ENCODE results near the gene PSTK. TPM values are rescaled to one million over a fixed set of nuclear protein-coding genes. Genes with fewer than 3 reads are reported as not detected.

The PSTK gene
- total and polyA plus RNA-seq, 2 of the 13 experiments (the other 11 are each of a cell fraction or from before 2014, with no cell fraction given): 8.2 to 9.3 TPM

GRCh38 chr10:123031124-123031523, 50.9 kb downstream of the PSTK start:
- FAIRE-seq (no peak), ATAC-seq (no peak)

More at GRCh38 chr10:123031124-123031523, 50.9 kb downstream of the PSTK start:
- WGBS (ENCODE audit: low lambda C conversion rate): 95% methylated on average over 1 of the region's 1 CpG
- Histone ChIP-seq H4K20me1 (ENCODE audit: insufficient read depth, low read length) (no peaks in the 10 kb centered on the region), H3K4me2 (ENCODE audit: low read depth, low read length) (no peak overlapping the region), H3K9me3 (ENCODE audit: low read length) (no peaks in the 10 kb centered on the region), H3K79me2 (ENCODE audit: insufficient read depth, low read length) (peaks cover 32% of the 10 kb centered on the region), H3K9ac (ENCODE audit: insufficient read depth, low read depth, low read length) (no peak overlapping the region), H3K27me3 (ENCODE audit: control insufficient read depth in 1 of 2, insufficient read depth in 2 of 2, low read length in 2 of 2) (no peaks in the 10 kb centered on the region), H3K36me3 (replicated peaks in 1 of 2; ENCODE audit: control insufficient read depth in 1 of 2, insufficient read depth in 2 of 2, low read length in 2 of 2) (peaks cover 5 to 12% of the 10 kb centered on the region in 2 experiments; a peak in 3 of 5 replicates), H3K4me1 (ENCODE audit: insufficient read depth, low read length) (peaks cover 18% of the 10 kb centered on the region), H2AFZ (ENCODE audit: low read length) (no peak overlapping the region), H3K4me3 (replicated peaks in 1 of 3; ENCODE audit: insufficient read depth in 1 of 3, low read depth in 2 of 3, low read length in 3 of 3) (no peak overlapping the region), H3K27ac (ENCODE audit: extremely low read length, insufficient read depth, low read length) (no peak overlapping the region)
- intact Hi-C loops (cut with micrococcal nuclease; ENCODE audit: unreplicated experiment): no loop called here
- DNase-seq (ENCODE audit: low spot score): no peak
- ChIA-PET POLR2A (interaction anchor here (1.5 kb wide), 1 partner anchor 9 kb away, joined by 8 read pairs; no protein-coding TSS in a partner anchor), CTCF (ENCODE audit: low intra/inter-chr PET ratio, low total read pairs) (no interaction called here)
- TF ChIP-seq ZBTB7A (CRISPR knock-in tag; IDR thresholded peaks at IDR 0.05): no peak
- no peak for TF ChIP-seq ZNF605 (CRISPR knock-in tag; IDR thresholded peaks at IDR 0.05)
- TF ChIP-seq KDM5B (CRISPR knock-in tag; IDR thresholded peaks at IDR 0.05; ENCODE audit: borderline replicate concordance): no peak
- TF ChIP-seq ZNF644 (CRISPR knock-in tag; IDR thresholded peaks at IDR 0.05; ENCODE audit: low read depth): no peak
- no peak for TF ChIP-seq MTF2 (CRISPR knock-in tag; IDR thresholded peaks at IDR 0.05; ENCODE audit: borderline replicate concordance)
- TF ChIP-seq ZNF780A (CRISPR knock-in tag; IDR thresholded peaks at IDR 0.05): no peak
- TF ChIP-seq SP140L (CRISPR knock-in tag; IDR thresholded peaks at IDR 0.05; ENCODE audit: borderline replicate concordance): no peak
- TF ChIP-seq NCOA1 (CRISPR knock-in tag; IDR thresholded peaks at IDR 0.05): no peak
- TF ChIP-seq CEBPG (CRISPR knock-in tag; IDR thresholded peaks at IDR 0.05): no peak
- TF ChIP-seq HOXA5 (CRISPR knock-in tag; IDR thresholded peaks at IDR 0.05): no peak
- no peak for TF ChIP-seq ZNF34 (CRISPR knock-in tag; IDR thresholded peaks at IDR 0.05; ENCODE audit: borderline replicate concordance)
- TF ChIP-seq ZNF772 (CRISPR knock-in tag; IDR thresholded peaks at IDR 0.05): no peak
- no peak for TF ChIP-seq ZNF766 (CRISPR knock-in tag; IDR thresholded peaks at IDR 0.05; ENCODE audit: borderline replicate concordance)
- TF ChIP-seq HHEX (CRISPR knock-in tag; IDR thresholded peaks at IDR 0.05): no peak
- TF ChIP-seq ZBTB4 (CRISPR knock-in tag; IDR thresholded peaks at IDR 0.05; ENCODE audit: borderline replicate concordance): no peak
- TF ChIP-seq ZBTB14 (CRISPR knock-in tag; IDR thresholded peaks at IDR 0.05): no peak
- no peak for TF ChIP-seq ZNF337 (CRISPR knock-in tag; IDR thresholded peaks at IDR 0.05; ENCODE audit: borderline replicate concordance, low read depth)
- in situ Hi-C loops (cut with HindIII; ENCODE audit: extremely low pct_ligation_motif_present, low pct_unique_long_range_greater_than_20kb): no loop called here
- BruUV-seq (replicated peaks): TSS peak; percentile 9
